Astrocyte of the cerebellum (primary cell): Measurements from ENCODE around the gene ZNF148.
A peak's percentile ranks its signal among the peaks of the same experiment; 100 is the strongest.

Experiments
- DNase-seq: peaks from one replicate; pipeline ENCODE4 v3.0.0-alpha.2; 2011; ENCODE audit warnings: low read depth
- H3K4me3 ChIP-seq: 2 replicates; pipeline ENCODE4 v1.5.1; 2011; ENCODE audit warnings: mild to moderate bottlenecking, low read depth, low read length, moderate library complexity
- CTCF ChIP-seq: IDR thresholded peaks from 2 replicates; pipeline ENCODE4 v1.5.1; 2012; ENCODE audit warnings: low read length, low read depth, moderate library complexity, mild to moderate bottlenecking; ENCODE audit errors: missing control alignments
- in situ Hi-C: cut with HindIII; loops from 2 replicates; pipeline ENCODE4 v1.10.0; 2017; ENCODE audit warnings: low sequenced_read_pairs

Gene ZNF148

GRCh38 chr3:125302932-125303331 is 72.2 kb downstream of the ZNF148 start:
- in situ Hi-C loops: no loop called here
- TF ChIP-seq CTCF: no peak
- H3K4me3 ChIP-seq: no peak overlapping the region
- DNase-seq: no peak

DNA sequence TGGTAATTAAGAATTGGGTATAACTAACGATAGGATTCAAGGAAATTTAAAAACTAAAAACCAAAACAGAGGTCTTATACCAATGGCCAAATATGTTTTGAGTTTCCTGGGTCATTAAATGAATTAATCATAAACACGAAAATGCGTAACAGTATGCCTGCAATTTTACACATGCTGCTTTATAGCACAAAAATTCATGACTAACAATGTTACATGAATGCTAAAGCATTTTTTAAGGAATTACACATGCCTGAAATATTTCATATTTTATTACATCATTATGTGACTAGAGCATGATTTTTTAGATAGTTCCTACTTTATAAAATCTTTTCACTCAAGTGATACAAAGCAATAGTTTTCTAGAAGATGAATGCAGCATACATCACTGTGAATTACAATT is 74.7 kb downstream of the ZNF148 start:
- peak; percentile 28 for DNase-seq
- H3K4me3 ChIP-seq: no peak overlapping the region
- in situ Hi-C loops: no loop called here
- TF ChIP-seq CTCF: no peak

- DNase-seq: no peak
- TF ChIP-seq CTCF: no peak
- H3K4me3 ChIP-seq: no peak overlapping the region
- in situ Hi-C loops: no loop called here
Observed at GRCh38 chr3:125294411-125294810, 80.7 kb downstream of the ZNF148 start.

DNA sequence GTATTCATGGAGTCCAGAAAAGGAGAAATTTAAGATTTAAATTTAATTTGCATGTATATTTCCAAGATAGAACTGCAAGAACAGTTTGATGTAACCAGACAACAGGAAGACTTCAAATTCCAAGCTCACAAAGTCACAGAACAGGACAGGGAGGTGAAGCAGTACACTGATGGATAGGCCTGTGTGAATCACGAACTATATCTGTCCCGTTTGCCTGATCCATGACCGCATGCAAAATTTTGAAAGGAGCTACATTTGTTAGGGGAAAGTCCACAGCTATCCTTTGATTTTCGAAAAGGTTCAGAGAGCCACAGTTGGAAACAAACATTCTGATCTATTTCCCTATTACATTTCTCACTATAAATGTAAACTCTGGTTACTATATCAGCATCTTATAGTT is 83.1 kb downstream of the ZNF148 start:
- no peak for TF ChIP-seq CTCF
- in situ Hi-C loops: no loop called here
- no peak overlapping the region for H3K4me3 ChIP-seq
- no peak for DNase-seq

- in situ Hi-C loops: no loop called here
- H3K4me3 ChIP-seq: no peak overlapping the region
- TF ChIP-seq CTCF: no peak
- no peak for DNase-seq
Observed at GRCh38 chr3:125289429-125289981, 85.6 kb downstream of the ZNF148 start.

DNA sequence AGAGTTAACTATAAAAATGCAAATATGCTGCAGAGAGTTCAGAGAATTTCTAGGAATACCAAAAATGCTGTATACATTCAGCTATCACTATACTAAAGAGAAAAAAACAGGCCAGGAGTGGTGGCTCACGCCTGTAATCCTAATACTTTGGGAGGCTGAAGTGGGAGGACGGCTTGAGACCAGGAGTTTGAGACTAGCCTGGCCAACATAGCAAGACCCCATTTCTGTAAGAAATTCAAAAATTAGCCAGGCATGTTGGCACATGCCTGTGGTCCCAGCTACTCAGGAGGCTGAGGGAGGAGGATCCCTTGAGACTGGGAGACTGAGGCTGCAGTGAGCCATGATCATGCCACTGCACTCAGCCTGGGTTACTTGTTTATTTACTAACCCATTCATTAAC is 87.9 kb downstream of the ZNF148 start:
- H3K4me3 ChIP-seq: no peak overlapping the region
- TF ChIP-seq CTCF: no peak
- DNase-seq: no peak
- in situ Hi-C loops: no loop called here

- in situ Hi-C loops: no loop called here
- H3K4me3 ChIP-seq: no peak overlapping the region
- TF ChIP-seq CTCF: no peak
- DNase-seq: peak; percentile 5
Observed at GRCh38 chr3:125281381-125281780, 93.7 kb downstream of the ZNF148 start.
